Esophagus muscularis mucosa (tissue), 4 donors: ENCODE data around the gene ASTL. TPM values are rescaled to one million over a fixed set of nuclear protein-coding genes. Genes with fewer than 3 reads are reported as not detected.

ENCODE experiments used
- DNase-seq: peaks from one replicate; pipeline ENCODE4 v3.0.0-alpha.2; 2017; ENCODE audit errors: extremely low spot score
- H3K27ac ChIP-seq, 4 donors: fragments of 200-600 bp; sonication (generic); replicated peaks in 1 of 4; 1 replicate in 3 of 4; 2 replicates in 1 of 4; pipeline ENCODE4 v1.5.1; 2016 to 2019; ENCODE audit warnings: mild to moderate bottlenecking in 1 of 4
- H3K27me3 ChIP-seq, 4 donors: fragments of 200-600 bp; sonication (generic); one replicate each; pipeline versions ENCODE4 v1.5.1 to v1.6.0; 2016 to 2019
- H3K36me3 ChIP-seq, 4 donors: fragments of 200-600 bp; sonication (generic); one replicate each; pipeline ENCODE4 v1.5.1; 2016 to 2019
- H3K4me1 ChIP-seq, 4 donors: fragments of 200-600 bp; sonication (generic); one replicate each; pipeline ENCODE4 v1.5.1; 2016 to 2019
- H3K4me3 ChIP-seq, 4 donors: fragments of 200-600 bp; sonication (generic); 1 replicate in 2 of 4; 2 replicates in 2 of 4; pipeline ENCODE4 v1.5.1; 2016 to 2019; ENCODE audit warnings: mild to moderate bottlenecking in 4 of 4, moderate library complexity in 1 of 4
- H3K9me3 ChIP-seq, 4 donors: fragments of 200-600 bp; sonication (generic); 1 replicate in 3 of 4; 2 replicates in 1 of 4; pipeline ENCODE4 v1.5.1; 2016 to 2019
- EP300 ChIP-seq: sonication (generic); formaldehyde crosslinking; IDR thresholded peaks from one replicate; pipeline ENCODE4 v1.6.1; 2017; ENCODE audit warnings: antibody characterized with exemption
- POLR2A ChIP-seq: fragments of 450-650 bp; IDR thresholded peaks from one replicate; pipeline ENCODE4 v1.6.1; 2017; ENCODE audit warnings: antibody characterized with exemption, moderate library complexity, mild to moderate bottlenecking, low read depth
- POLR2AphosphoS5 ChIP-seq, 2 donors: sonication (generic); formaldehyde crosslinking; IDR thresholded peaks; one replicate each; pipeline ENCODE4 v1.6.1; 2017; ENCODE audit warnings: antibody characterized with exemption in 2 of 2
- WGBS: methylation state at CpG from one replicate; pipeline ENCODE4 v1.1.5; 2018; 5-methylcytosine and 5-hydroxymethylcytosine counted together
- intact Hi-C: fragments of 100-400 bp; cut with DNase I; formaldehyde crosslinking; loops from one replicate; pipeline ENCODE4 v1.15.1; 2023
- total RNA-seq, 4 donors: library from RNA; depleted of rRNA; stranded (reverse); fragments of >200 nt; gene quantifications; one replicate each; pipeline versions ENCODE4 v1.1.0 to v1.2.1, GENCODE V29; 2016
- TF ChIP-seq, protein P1 (sequence below), 3 experiments: fragments of 200-600 bp in 2 of 3; fragments of 450-650 bp in 1 of 3; sonication (generic) in 2 of 3; IDR thresholded peaks; one replicate each; pipeline ENCODE4 v1.5.1; 2017 to 2019; ENCODE audit warnings: antibody characterized with exemption in 3 of 3, mild to moderate bottlenecking in 2 of 3, moderate library complexity in 1 of 3

Gene ASTL
- total RNA-seq, 4 donors from 2014 or later, result not detected

DNA sequence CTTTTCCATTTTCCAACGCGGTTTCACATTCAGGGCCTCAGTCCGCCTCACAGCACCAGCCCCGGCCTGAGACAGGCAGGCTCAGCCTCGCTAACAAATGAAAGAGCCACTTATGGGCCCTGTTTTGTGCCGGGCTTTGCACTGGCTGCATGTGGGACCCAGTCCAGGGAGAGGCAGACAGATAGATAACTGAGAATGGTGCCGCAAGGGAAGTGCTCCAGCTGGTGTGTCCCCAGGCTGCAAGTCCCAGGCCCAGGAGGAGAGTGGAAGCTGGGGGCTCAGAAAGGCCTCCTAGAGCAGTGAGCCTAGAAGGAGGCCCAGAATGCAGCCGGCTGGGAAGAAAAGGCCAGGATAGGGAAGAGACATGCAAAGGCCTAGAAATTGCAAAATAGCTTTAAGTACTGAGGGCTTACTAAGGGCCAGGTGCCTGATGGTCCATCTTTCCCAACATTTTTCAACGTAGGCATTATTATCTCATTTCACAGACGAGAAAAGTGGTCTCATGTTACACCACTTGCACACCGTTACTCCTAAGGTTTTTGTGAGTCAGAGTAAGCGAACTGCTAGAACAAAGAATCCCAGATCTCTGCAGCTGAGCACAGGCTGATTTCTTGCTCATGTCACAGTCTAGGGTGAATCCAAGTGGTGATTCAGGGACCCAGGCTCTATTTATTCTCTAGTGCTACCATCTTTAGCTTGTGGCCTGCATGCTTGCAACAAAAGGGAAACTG lies 47.9 kb downstream of the ASTL start:
- intact Hi-C loops, result no loop called here
- peak; percentile 75 for DNase-seq
- H3K27me3 ChIP-seq, result peaks cover 0 to 23% (median 0%) of the 10 kb centered on the region in 4 donors
- WGBS, result 87% methylated on average over 7 of the region's 12 CpGs
- H3K4me3 ChIP-seq, result no peak overlapping the region
- no peaks in the 10 kb centered on the region for H3K36me3 ChIP-seq
- TF ChIP-seq, protein P1, sequence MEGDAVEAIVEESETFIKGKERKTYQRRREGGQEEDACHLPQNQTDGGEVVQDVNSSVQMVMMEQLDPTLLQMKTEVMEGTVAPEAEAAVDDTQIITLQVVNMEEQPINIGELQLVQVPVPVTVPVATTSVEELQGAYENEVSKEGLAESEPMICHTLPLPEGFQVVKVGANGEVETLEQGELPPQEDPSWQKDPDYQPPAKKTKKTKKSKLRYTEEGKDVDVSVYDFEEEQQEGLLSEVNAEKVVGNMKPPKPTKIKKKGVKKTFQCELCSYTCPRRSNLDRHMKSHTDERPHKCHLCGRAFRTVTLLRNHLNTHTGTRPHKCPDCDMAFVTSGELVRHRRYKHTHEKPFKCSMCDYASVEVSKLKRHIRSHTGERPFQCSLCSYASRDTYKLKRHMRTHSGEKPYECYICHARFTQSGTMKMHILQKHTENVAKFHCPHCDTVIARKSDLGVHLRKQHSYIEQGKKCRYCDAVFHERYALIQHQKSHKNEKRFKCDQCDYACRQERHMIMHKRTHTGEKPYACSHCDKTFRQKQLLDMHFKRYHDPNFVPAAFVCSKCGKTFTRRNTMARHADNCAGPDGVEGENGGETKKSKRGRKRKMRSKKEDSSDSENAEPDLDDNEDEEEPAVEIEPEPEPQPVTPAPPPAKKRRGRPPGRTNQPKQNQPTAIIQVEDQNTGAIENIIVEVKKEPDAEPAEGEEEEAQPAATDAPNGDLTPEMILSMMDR (IDR thresholded peaks at IDR 0.05), result no peak
- TF ChIP-seq POLR2AphosphoS5 (IDR thresholded peaks at IDR 0.05) (no peak), EP300 (no peak), POLR2A (no peak)
- peaks cover 0 to 9% (median 0%) of the 10 kb centered on the region in 4 donors for H3K4me1 ChIP-seq
- H3K9me3 ChIP-seq, result no peaks in the 10 kb centered on the region
- H3K27ac ChIP-seq, result no peak overlapping the region

DNA sequence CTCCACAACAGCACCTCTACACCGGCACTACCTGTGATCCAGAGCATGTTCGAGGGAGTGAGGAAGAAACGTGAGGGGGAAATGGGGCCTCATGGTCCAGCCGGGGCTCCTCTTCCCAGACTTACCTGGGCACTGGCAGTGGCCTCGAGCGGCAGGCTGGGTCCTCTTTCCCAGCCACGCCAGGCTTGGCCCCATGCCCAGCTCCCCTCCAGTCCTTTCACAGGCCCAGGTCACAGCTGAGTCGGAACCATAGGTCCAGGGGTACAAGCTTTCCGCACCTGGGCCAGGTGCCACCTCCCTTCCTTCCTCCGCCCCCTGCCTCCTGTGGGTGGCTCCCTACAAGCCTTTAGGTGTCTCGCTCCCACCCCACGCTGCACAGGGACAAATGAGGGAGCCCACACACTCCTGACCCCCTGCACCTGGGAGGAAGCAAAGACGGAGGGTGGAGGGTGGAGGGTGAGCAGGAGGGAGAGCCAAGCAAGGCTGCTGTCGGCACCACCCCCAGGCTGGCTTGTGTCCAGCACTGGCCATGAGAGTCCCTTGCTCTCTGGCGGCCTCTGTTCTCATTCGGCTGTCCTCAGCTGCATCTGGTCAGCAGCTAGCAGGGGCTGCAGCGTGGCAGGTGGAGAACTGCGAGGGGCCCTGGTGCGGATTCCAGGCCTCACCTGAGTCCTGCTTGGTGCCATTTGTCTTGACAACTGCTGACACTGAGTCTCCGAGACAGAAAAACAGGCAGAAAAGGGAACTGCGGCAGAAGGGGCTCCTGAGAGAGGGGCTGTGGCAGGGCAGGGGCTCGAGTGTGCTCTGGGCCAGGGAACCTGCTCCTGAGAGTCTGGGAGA lies 48.7 kb downstream of the ASTL start:
- intact Hi-C loops, result no loop called here
- no peak overlapping the region for H3K27ac ChIP-seq
- H3K9me3 ChIP-seq, result no peaks in the 10 kb centered on the region
- H3K4me3 ChIP-seq, result no peak overlapping the region
- H3K4me1 ChIP-seq, result peaks cover 0 to 11% (median 1%) of the 10 kb centered on the region in 4 donors
- no peaks in the 10 kb centered on the region for H3K36me3 ChIP-seq
- 57% methylated on average over 13 of the region's 22 CpGs for WGBS
- peaks cover 0 to 23% (median 0%) of the 10 kb centered on the region in 4 donors for H3K27me3 ChIP-seq
- TF ChIP-seq POLR2A (no peak), POLR2AphosphoS5 (IDR thresholded peaks at IDR 0.05) (no peak), EP300 (no peak)
- TF ChIP-seq, protein P1 (IDR thresholded peaks at IDR 0.05), result no peak
- peak; percentile 81 for DNase-seq

DNA sequence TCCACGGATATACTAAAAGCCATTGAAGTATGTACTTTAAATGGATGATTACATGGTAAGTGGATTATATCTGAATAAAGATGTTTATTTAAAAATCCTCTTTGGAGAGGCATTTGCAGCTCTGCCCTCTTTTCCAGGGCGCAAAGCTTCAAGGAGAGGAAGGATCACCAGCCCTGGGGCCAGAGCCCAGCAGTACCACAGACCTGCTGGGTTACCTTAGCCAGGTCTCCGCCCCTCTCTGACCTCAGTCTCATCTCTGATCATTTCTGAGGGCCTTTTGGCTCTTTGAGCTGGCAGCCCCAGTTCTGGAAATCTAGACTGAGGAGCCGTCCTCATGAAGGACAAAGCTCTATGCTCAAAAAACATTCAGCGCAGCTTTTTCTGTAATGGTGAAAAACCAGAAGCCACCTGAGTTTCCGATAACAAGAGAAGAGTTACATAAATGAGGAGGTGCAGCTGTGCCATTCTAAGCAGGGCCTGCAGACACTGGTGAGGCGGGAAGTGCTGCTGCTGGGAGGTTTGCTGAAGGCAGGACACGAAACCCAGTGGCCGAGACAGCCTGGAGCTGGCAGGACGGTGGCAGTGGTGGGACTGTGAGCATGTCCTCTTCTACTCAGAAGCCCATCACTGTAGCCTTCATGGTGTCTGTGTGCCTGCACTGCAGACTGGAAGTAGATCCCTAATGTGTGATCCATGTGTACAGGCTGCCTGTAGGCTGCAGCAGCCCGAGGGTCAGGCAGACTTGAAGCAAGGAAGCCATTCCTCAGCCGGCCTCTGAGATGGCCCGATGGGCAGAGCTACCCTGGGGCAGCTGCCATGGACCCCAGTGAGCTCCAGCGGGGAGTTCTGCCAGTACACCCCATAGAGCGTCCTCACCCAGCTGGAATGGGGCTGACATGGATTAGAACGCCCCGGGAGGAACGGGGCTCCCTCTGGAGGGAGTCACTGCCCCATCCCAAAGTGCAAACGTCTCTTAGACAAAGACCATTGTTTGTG lies 49.7 kb downstream of the ASTL start:
- Histone ChIP-seq H3K9me3 (no peaks in the 10 kb centered on the region), H3K27me3 (peaks cover 0 to 23% (median 0%) of the 10 kb centered on the region in 4 donors), H3K4me3 (no peak overlapping the region), H3K36me3 (no peaks in the 10 kb centered on the region), H3K27ac (no peak overlapping the region), H3K4me1 (peaks cover 0 to 21% (median 9%) of the 10 kb centered on the region in 4 donors)
- WGBS, result 78% methylated on average over 19 of the region's 19 CpGs
- TF ChIP-seq, protein P1 (IDR thresholded peaks at IDR 0.05), result no peak
- TF ChIP-seq POLR2A (no peak), POLR2AphosphoS5 (IDR thresholded peaks at IDR 0.05) (no peak), EP300 (no peak)
- DNase-seq, result peak; percentile 77
- intact Hi-C loops, result no loop called here

DNA sequence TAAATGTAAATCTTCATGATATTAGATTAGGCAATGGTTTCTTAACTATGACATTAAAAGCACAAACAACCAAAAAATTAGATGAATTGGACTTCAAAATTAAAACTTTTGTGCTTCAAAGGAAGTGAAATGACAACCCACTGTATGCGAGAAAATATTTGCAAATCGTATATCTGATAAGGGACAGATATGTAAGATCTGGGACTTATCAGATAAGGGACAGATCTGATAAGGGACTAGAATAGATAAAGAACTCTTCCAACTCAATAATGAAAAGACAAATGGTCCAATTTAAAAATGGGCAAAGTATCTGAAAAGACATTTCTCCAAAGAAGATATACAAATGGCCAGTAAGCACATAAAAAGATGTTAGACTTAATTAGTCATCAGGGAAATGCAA lies 51.2 kb downstream of the ASTL start:
- TF ChIP-seq POLR2A (no peak), EP300 (no peak), POLR2AphosphoS5 (IDR thresholded peaks at IDR 0.05) (no peak)
- TF ChIP-seq, protein P1 (IDR thresholded peaks at IDR 0.05), result no peak
- Histone ChIP-seq H3K27ac (no peak overlapping the region), H3K27me3 (peaks cover 0 to 27% (median 0%) of the 10 kb centered on the region in 4 donors), H3K9me3 (no peaks in the 10 kb centered on the region), H3K4me3 (no peak overlapping the region), H3K4me1 (peaks cover 7 to 32% (median 12%) of the 10 kb centered on the region in 4 donors), H3K36me3 (no peaks in the 10 kb centered on the region)
- no peak for DNase-seq
- intact Hi-C loops, result no loop called here
- WGBS, result 81% methylated on average over 2 of the region's 2 CpGs
